AG10803 (cell line): ENCODE results near the gene GAL3ST2.
A peak's percentile ranks its signal among the peaks of the same experiment; 100 is the strongest.

Source experiments
- DNase-seq: peaks from one replicate; pipeline ENCODE4 v3.0.0; 2010; ENCODE audit warnings: low read depth
- H3K4me3 ChIP-seq: 2 replicates; pipeline ENCODE4 v1.5.1; 2011; ENCODE audit warnings: mild to moderate bottlenecking, low read length, control low read depth
- CTCF ChIP-seq: conservative IDR thresholded peaks from 2 replicates; pipeline ENCODE4 v1.5.1; 2011; ENCODE audit warnings: mild to moderate bottlenecking, low read length, control low read depth, inconsistent platforms

The GAL3ST2 gene

DNA sequence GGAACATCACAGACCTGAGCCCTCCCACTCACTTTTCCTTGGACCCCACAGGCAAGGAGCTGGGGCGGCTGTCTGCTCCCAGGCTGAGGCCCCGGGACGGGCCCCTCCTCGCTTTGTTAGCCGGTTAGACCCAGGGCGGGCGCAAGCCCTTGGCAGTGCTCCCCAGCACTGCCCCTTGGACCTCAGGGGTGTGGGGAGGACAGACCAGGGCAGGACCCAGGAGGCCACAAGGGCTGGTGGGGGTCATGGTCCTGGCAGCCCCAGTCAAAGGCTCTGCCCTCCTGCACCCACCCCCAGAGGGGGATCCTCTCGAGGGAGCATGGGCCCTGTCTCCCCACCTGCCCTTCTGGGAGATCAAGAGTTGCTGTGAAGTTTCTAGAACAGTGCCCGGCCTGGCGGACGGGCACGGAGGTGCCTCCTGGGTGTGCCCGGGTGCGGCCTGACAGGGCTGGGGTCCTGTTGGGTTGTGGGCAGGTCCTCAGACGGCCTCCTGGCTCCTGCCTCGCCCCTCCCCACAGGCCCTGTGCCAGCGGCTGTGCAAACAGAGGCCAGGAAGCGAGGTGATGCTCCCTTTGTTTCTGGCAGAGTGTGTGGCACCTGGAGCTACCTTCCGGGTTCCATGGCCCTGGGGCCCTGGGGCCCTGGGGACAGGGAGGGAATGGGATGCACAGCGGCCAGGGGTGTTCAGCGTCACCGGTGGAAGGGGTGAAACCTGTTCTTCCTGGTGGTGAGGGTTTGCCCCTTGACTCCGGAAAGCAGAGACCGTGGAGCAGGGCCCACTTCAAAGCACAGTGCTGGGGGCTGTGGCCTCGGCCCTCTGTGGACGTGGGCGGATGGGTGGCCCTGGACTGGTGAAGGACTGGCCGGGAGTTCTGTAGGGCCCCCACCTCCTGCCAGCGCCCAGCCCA lies 2.9 kb upstream of the GAL3ST2 start:
- no peak for TF ChIP-seq CTCF
- DNase-seq: no peak
- no peak overlapping the region for H3K4me3 ChIP-seq

DNA sequence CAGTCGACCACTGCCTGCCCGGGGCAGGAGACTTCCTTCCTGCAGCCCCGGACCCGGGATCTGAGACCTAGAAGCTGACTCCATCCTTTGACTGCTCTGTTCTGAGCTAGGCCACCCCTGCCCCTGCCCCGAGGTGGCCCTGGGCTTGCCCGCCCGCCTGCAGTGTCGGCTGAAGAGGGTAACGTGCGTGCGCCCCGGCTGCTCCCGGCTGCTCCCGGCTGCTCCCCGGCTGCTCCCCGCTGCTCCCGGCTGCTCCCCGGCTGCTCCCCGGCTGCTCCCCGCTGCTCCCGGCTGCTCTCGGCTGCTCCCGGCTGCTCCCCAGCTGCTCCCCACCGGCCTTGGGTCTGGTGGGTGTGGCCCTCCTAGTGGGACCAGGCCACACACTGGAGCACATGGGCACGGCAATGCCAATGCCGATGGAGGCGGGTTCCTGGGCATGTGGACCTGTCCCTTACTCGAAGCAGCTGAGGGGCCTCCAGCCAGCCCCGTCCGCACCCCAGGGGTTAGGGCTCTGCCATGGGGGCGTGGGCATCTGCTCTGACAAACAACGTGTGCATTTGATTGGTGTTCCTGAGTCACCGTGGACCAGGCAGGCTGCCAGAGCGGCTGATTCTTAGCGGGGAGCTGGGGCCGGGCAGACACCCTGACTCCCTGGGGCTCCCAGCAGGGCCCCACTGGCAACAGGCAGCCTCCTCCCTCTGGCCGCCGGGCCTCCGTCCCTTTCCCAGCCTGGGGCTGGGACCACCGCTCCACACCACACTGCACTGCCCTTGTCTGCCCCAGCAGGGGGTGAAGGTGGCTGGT lies 2.0 kb upstream of the GAL3ST2 start:
- no peak for TF ChIP-seq CTCF
- no peak overlapping the region for H3K4me3 ChIP-seq
- DNase-seq: peak; percentile 72

GRCh38 chr2:241775223-241776177 lies 1.1 kb upstream of the GAL3ST2 start:
- H3K4me3 ChIP-seq: no peak overlapping the region
- DNase-seq: no peak
- TF ChIP-seq CTCF: no peak

DNA sequence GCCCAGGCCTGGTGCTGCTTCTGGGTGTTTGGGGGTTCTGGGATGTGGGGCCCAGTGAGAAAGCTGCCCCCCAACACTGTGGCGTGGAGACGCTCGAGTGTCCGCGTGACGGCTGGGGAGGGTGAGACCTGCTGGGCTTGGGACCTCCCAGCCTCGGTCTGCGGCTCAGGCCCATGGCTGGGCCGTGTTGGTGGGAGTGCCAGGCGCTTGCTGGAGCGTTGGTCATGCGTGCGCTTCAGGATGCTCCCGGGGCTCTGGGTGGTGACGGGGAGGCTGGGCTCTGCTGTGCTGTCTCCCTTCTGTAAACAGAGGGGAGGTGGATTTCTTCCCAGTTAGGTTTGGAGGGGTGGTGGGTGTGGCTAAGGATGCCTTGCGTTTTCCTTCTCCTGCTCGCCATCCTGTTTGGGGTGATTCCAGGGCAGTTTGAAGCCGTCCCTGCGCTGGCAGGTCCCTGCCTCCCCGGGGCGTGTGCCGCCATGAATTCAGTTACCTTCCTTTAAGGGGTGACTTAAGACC lies 606 bp downstream of the GAL3ST2 start:
- no peak overlapping the region for H3K4me3 ChIP-seq
- TF ChIP-seq CTCF: no peak
- no peak for DNase-seq

DNA sequence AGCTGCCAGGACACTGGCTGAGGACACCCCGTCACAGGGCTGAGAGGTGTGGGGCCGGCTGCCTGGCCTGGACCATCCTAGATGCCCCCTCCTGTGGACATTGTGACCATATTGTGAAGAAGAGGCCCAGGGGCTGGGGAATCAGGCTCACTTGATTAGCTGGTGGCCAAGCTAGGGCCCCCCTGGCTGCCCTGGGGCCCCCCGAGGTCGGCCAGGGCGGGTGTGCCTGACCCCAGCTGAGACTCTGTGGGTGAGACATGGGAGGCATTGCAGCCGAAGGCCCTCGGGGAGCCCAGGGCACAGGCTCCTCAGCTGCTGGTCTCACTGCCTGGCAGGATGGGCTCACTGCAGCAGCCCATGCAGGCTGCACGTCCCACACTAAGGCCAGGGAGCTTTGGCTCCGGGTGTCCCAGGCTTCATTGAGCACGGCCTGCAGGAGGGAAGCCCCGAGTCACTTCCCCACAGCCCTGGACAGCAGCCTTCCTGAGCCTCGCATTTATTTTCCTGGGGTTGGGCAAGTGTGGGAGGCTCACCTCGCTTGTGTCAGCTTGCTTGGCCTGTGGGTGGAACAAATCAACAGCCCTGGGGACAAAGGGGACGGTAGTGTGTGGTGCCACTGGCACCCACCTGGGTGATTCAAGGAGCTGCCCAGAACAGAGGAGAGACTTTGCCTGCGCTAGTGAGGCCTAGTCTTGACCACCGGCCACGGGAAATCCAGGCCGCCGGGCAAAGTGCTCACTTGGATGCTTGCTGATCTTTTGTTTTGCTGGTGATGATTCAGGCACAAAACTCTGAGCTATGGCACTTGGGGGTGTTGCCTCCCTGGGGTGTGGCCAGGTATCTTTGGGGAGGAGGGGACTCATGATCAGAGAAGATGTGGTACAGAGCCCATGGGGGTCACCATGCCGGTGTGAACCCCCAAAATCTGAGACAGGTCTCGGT lies 1.3 kb downstream of the GAL3ST2 start:
- DNase-seq: no peak
- no peak overlapping the region for H3K4me3 ChIP-seq
- TF ChIP-seq CTCF: no peak
